Measurements from ENCODE around the gene MPP4.
"Not testable (repeated sequence)": the region's sequence is repeated elsewhere in the genome, so short reads cannot be mapped to it uniquely, and the experiment has no call there.

MPP4 gene

GRCh38 chr2:201674298-201674697 lies 24.1 kb downstream of the MPP4 start:
- no peak for DNase-seq (ENCODE audit: low read depth in 2 of 3, low spot score in 1 of 3)

- DNase-seq (ENCODE audit: low read depth in 2 of 3, low spot score in 1 of 3), result no peak
Measured at GRCh38 chr2:201673546-201673945, 24.9 kb downstream of the MPP4 start.

- not testable (repeated sequence) for DNase-seq (ENCODE audit: low read depth in 2 of 3, low spot score in 1 of 3)
Measured at GRCh38 chr2:201671205-201671604, 27.2 kb downstream of the MPP4 start.

GRCh38 chr2:201669865-201670264 lies 28.6 kb downstream of the MPP4 start:
- no peak for DNase-seq (ENCODE audit: low read depth in 2 of 3, low spot score in 1 of 3)

- DNase-seq (ENCODE audit: low read depth in 2 of 3, low spot score in 1 of 3), result no peak
Measured at GRCh38 chr2:201668402-201668910, 30.0 kb downstream of the MPP4 start.

- DNase-seq (ENCODE audit: low read depth in 2 of 3, low spot score in 1 of 3), result no peak
Measured at GRCh38 chr2:201664334-201664733, 34.1 kb downstream of the MPP4 start.

- DNase-seq (ENCODE audit: low read depth in 2 of 3, low spot score in 1 of 3), result no peak
Measured at GRCh38 chr2:201661366-201661765, 37.1 kb downstream of the MPP4 start.

- no peak for DNase-seq (ENCODE audit: low read depth in 2 of 3, low spot score in 1 of 3)
Measured at GRCh38 chr2:201660293-201660895, 38.0 kb downstream of the MPP4 start.

GRCh38 chr2:201656740-201657139 lies 41.7 kb downstream of the MPP4 start:
- no peak for DNase-seq (ENCODE audit: low read depth in 2 of 3, low spot score in 1 of 3)

GRCh38 chr2:201656102-201656501 lies 42.3 kb downstream of the MPP4 start:
- DNase-seq (ENCODE audit: low read depth in 2 of 3, low spot score in 1 of 3), result no peak

GRCh38 chr2:201654616-201655384 lies 43.6 kb downstream of the MPP4 start:
- DNase-seq (ENCODE audit: low read depth in 2 of 3, low spot score in 1 of 3), result no peak

- DNase-seq (ENCODE audit: low read depth in 2 of 3, low spot score in 1 of 3), result no peak
Measured at GRCh38 chr2:201653221-201653620, 45.2 kb downstream of the MPP4 start.

- DNase-seq (ENCODE audit: low read depth in 2 of 3, low spot score in 1 of 3), result no peak
Measured at GRCh38 chr2:201649442-201649841, 49.0 kb downstream of the MPP4 start.

- DNase-seq (ENCODE audit: low read depth in 2 of 3, low spot score in 1 of 3), result no peak
Measured at GRCh38 chr2:201647431-201647830, 51.0 kb downstream of the MPP4 start.

GRCh38 chr2:201644001-201644400 lies 54.4 kb downstream of the MPP4 start:
- DNase-seq (ENCODE audit: low read depth in 2 of 3, low spot score in 1 of 3), result no peak

GRCh38 chr2:201643216-201643890 lies 55.1 kb downstream of the MPP4 start, which contains the start of gene TMEM237:
TMEM237 (minus strand) TSS chr2:201643503; CDS start chr2:201643400, 103 bp downstream.
- peak in 1 of 3 donors; percentile 20 for DNase-seq (ENCODE audit: low read depth in 2 of 3, low spot score in 1 of 3)

- DNase-seq (ENCODE audit: low read depth in 2 of 3, low spot score in 1 of 3), result peak; percentile 68 to 82 (median 71)
Measured at GRCh38 chr2:201642579-201643215, 55.7 kb downstream of the MPP4 start.

- no peak for DNase-seq (ENCODE audit: low read depth in 2 of 3, low spot score in 1 of 3)
Measured at GRCh38 chr2:201642086-201642578, 56.3 kb downstream of the MPP4 start.

- no peak for DNase-seq (ENCODE audit: low read depth in 2 of 3, low spot score in 1 of 3)
Measured at GRCh38 chr2:201639205-201639604, 59.2 kb downstream of the MPP4 start.

GRCh38 chr2:201638326-201638725 lies 60.1 kb downstream of the MPP4 start:
- no peak for DNase-seq (ENCODE audit: low read depth in 2 of 3, low spot score in 1 of 3)

- DNase-seq (ENCODE audit: low read depth in 2 of 3, low spot score in 1 of 3), result no peak
Measured at GRCh38 chr2:201633661-201634249, 64.7 kb downstream of the MPP4 start.

Measured in stimulated activated CD4-positive, alpha-beta T cell treated with anti-CD3 and anti-CD28 coated beads, Interleukin-12 subunit alpha, Interleukin-12 subunit beta, amount 100 ng/mL, for 48 hours (primary cell).